ENCODE data around the gene ATP6V0B.

The ATP6V0B gene

GRCh38 chr1:44012404-44012803 lies 37.6 kb downstream of the ATP6V0B start:
- H3K27me3 ChIP-seq (ENCODE audit: control insufficient read depth in 3 of 3, insufficient read depth in 3 of 3, low read depth in 1 of 3, low read length in 3 of 3) = no peaks in the 10 kb centered on the region
- H4K91ac ChIP-seq (ENCODE audit: low read depth, low read length, poor library complexity) = no peak overlapping the region
- H3K4me1 ChIP-seq (ENCODE audit: control insufficient read depth in 2 of 2, insufficient read depth in 1 of 2, low read depth in 1 of 2, low read length in 2 of 2) = peaks cover 18 to 26% of the 10 kb centered on the region in 2 donors
- H2BK12ac ChIP-seq (ENCODE audit: low read length) = no peak overlapping the region
- no peak overlapping the region for H3K9ac ChIP-seq (ENCODE audit: low read depth, low read length, poor library complexity)
- H4K8ac ChIP-seq (ENCODE audit: low read depth, low read length) = no peak overlapping the region
- no CpG with 5 or more reads among the region's 2 CpGs for WGBS, 2 donors (ENCODE audit: extremely low coverage in 2 of 2, insufficient read length in 2 of 2, insufficient replicate concordance in 1 of 2)
- no peak overlapping the region for H3K23ac ChIP-seq (ENCODE audit: low read depth, low read length, poor library complexity)
- H2BK120ac ChIP-seq (ENCODE audit: low read depth, low read length) = no peak overlapping the region
- DNase-seq (ENCODE audit: low spot score) = no peak
- no peak overlapping the region for H3K27ac ChIP-seq (replicated peaks; ENCODE audit: low read length)
- no peak overlapping the region for H3K14ac ChIP-seq (ENCODE audit: low read length)
- H3K4ac ChIP-seq (ENCODE audit: low read length) = no peak overlapping the region
- no peak overlapping the region for H3K4me3 ChIP-seq (ENCODE audit: low read length in 2 of 2)
- no peak overlapping the region for H2BK5ac ChIP-seq (ENCODE audit: low read length)
- H2BK15ac ChIP-seq (ENCODE audit: low read length) = no peak overlapping the region
- H2AK5ac ChIP-seq (ENCODE audit: low read depth, low read length) = no peak overlapping the region
- peaks cover 5% of the 10 kb centered on the region for H3K79me1 ChIP-seq (ENCODE audit: low read depth, low read length)
- peaks cover 0 to 11% of the 10 kb centered on the region in 2 donors for H3K36me3 ChIP-seq (replicated peaks in 1 of 2; ENCODE audit: control insufficient read depth in 2 of 2, insufficient read depth in 2 of 2, low read length in 2 of 2)
- H2AFZ ChIP-seq (ENCODE audit: low read length) = no peak overlapping the region
- no peak overlapping the region for H3K4me2 ChIP-seq (ENCODE audit: insufficient read depth, low read length, poor library complexity, severe bottlenecking)
- H3K9me3 ChIP-seq (replicated peaks in 1 of 2; ENCODE audit: control insufficient read depth in 2 of 2, insufficient read depth in 1 of 2, low read depth in 1 of 2, low read length in 2 of 2) = no peaks in the 10 kb centered on the region
- no peak overlapping the region for H3K18ac ChIP-seq (ENCODE audit: low read length)

GRCh38 chr1:44012941-44013609 lies 38.3 kb downstream of the ATP6V0B start:
- Histone ChIP-seq H4K91ac (ENCODE audit: low read depth, low read length, poor library complexity) (no peak overlapping the region), H3K4me1 (ENCODE audit: control insufficient read depth in 2 of 2, insufficient read depth in 1 of 2, low read depth in 1 of 2, low read length in 2 of 2) (peaks cover 23 to 29% of the 10 kb centered on the region in 2 donors), H3K9me3 (replicated peaks in 1 of 2; ENCODE audit: control insufficient read depth in 2 of 2, insufficient read depth in 1 of 2, low read depth in 1 of 2, low read length in 2 of 2) (no peaks in the 10 kb centered on the region), H2BK120ac (ENCODE audit: low read depth, low read length) (no peak overlapping the region), H2AK5ac (ENCODE audit: low read depth, low read length) (no peak overlapping the region), H2BK15ac (ENCODE audit: low read length) (no peak overlapping the region), H3K79me1 (ENCODE audit: low read depth, low read length) (peaks cover 5% of the 10 kb centered on the region), H3K4me3 (ENCODE audit: low read length in 2 of 2) (no peak overlapping the region), H2AFZ (ENCODE audit: low read length) (no peak overlapping the region), H3K4ac (ENCODE audit: low read length) (no peak overlapping the region), H3K4me2 (ENCODE audit: insufficient read depth, low read length, poor library complexity, severe bottlenecking) (no peak overlapping the region), H4K8ac (ENCODE audit: low read depth, low read length) (no peak overlapping the region), H3K23ac (ENCODE audit: low read depth, low read length, poor library complexity) (no peak overlapping the region), H2BK12ac (ENCODE audit: low read length) (no peak overlapping the region), H3K27ac (replicated peaks; ENCODE audit: low read length) (no peak overlapping the region), H3K18ac (ENCODE audit: low read length) (peak overlapping the region; percentile 30), H3K14ac (ENCODE audit: low read length) (no peak overlapping the region), H3K27me3 (ENCODE audit: control insufficient read depth in 3 of 3, insufficient read depth in 3 of 3, low read depth in 1 of 3, low read length in 3 of 3) (no peaks in the 10 kb centered on the region), H3K36me3 (replicated peaks in 1 of 2; ENCODE audit: control insufficient read depth in 2 of 2, insufficient read depth in 2 of 2, low read length in 2 of 2) (peaks cover 0 to 12% of the 10 kb centered on the region in 2 donors), H2BK5ac (ENCODE audit: low read length) (no peak overlapping the region), H3K9ac (ENCODE audit: low read depth, low read length, poor library complexity) (no peak overlapping the region)
- WGBS, 2 donors (ENCODE audit: extremely low coverage in 2 of 2, insufficient read length in 2 of 2, insufficient replicate concordance in 1 of 2) = no CpG with 5 or more reads among the region's 13 CpGs
- no peak for DNase-seq (ENCODE audit: low spot score)

GRCh38 chr1:44013949-44014348 lies 39.2 kb downstream of the ATP6V0B start:
- Histone ChIP-seq H3K14ac (ENCODE audit: low read length) (no peak overlapping the region), H3K4me3 (ENCODE audit: low read length in 2 of 2) (peak overlapping the region in 1 of 2 donors; percentile 42), H3K4ac (ENCODE audit: low read length) (no peak overlapping the region), H2BK5ac (ENCODE audit: low read length) (no peak overlapping the region), H3K4me1 (ENCODE audit: control insufficient read depth in 2 of 2, insufficient read depth in 1 of 2, low read depth in 1 of 2, low read length in 2 of 2) (peaks cover 23 to 29% of the 10 kb centered on the region in 2 donors), H3K36me3 (replicated peaks in 1 of 2; ENCODE audit: control insufficient read depth in 2 of 2, insufficient read depth in 2 of 2, low read length in 2 of 2) (peaks cover 0 to 9% of the 10 kb centered on the region in 2 donors), H4K91ac (ENCODE audit: low read depth, low read length, poor library complexity) (no peak overlapping the region), H3K9me3 (replicated peaks in 1 of 2; ENCODE audit: control insufficient read depth in 2 of 2, insufficient read depth in 1 of 2, low read depth in 1 of 2, low read length in 2 of 2) (no peaks in the 10 kb centered on the region), H2AFZ (ENCODE audit: low read length) (no peak overlapping the region), H2AK5ac (ENCODE audit: low read depth, low read length) (no peak overlapping the region), H3K4me2 (ENCODE audit: insufficient read depth, low read length, poor library complexity, severe bottlenecking) (no peak overlapping the region), H3K18ac (ENCODE audit: low read length) (no peak overlapping the region), H2BK120ac (ENCODE audit: low read depth, low read length) (no peak overlapping the region), H4K8ac (ENCODE audit: low read depth, low read length) (no peak overlapping the region), H2BK12ac (ENCODE audit: low read length) (no peak overlapping the region), H3K79me1 (ENCODE audit: low read depth, low read length) (peaks cover 5% of the 10 kb centered on the region), H3K27ac (replicated peaks; ENCODE audit: low read length) (no peak overlapping the region), H3K27me3 (ENCODE audit: control insufficient read depth in 3 of 3, insufficient read depth in 3 of 3, low read depth in 1 of 3, low read length in 3 of 3) (no peaks in the 10 kb centered on the region), H3K9ac (ENCODE audit: low read depth, low read length, poor library complexity) (no peak overlapping the region), H2BK15ac (ENCODE audit: low read length) (no peak overlapping the region), H3K23ac (ENCODE audit: low read depth, low read length, poor library complexity) (no peak overlapping the region)
- no peak for DNase-seq (ENCODE audit: low spot score)
- no CpG with 5 or more reads among the region's 5 CpGs for WGBS, 2 donors (ENCODE audit: extremely low coverage in 2 of 2, insufficient read length in 2 of 2, insufficient replicate concordance in 1 of 2)

DNA sequence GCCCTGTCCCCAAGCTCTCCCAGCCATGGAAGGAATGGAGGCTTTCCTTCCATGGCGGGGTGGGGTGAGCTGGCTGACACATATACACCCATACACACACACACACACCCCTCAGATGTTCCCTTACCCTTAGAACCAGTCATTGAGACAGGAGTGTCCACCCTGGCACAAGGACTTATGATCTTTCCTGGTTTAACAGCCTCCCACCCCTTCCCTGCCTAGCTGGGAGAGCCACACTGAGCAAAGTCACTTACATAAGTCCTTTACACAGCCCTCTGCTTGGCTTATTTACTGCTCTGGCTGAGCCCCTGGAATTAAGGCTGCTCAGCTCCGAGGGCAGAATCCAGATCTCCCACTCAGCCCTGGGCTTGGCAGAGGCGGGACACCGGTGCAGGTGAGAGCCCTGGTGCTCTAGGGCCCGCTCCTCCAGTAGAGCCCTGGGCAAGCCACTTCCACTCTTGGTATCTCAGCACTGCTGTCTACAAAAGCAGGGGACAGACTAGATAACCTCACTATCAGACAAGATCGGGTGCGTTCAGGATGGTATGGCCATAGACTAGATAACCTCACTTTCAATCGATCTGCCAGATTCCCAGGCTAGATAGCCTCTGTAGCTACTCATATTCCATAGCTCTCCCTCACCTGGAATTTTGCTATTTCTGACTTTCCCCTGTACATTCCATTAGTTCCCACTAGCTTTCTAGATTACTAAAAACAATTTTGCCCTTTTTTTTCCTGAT lies 39.8 kb downstream of the ATP6V0B start:
- no CpG with 5 or more reads among the region's 8 CpGs for WGBS, 2 donors (ENCODE audit: extremely low coverage in 2 of 2, insufficient read length in 2 of 2, insufficient replicate concordance in 1 of 2)
- H2BK5ac ChIP-seq (ENCODE audit: low read length) = no peak overlapping the region
- peaks cover 0 to 9% of the 10 kb centered on the region in 2 donors for H3K36me3 ChIP-seq (replicated peaks in 1 of 2; ENCODE audit: control insufficient read depth in 2 of 2, insufficient read depth in 2 of 2, low read length in 2 of 2)
- peak overlapping the region in 1 of 2 donors; percentile 42 for H3K4me3 ChIP-seq (ENCODE audit: low read length in 2 of 2)
- H3K9ac ChIP-seq (ENCODE audit: low read depth, low read length, poor library complexity) = peak overlapping the region; percentile 25
- H3K23ac ChIP-seq (ENCODE audit: low read depth, low read length, poor library complexity) = no peak overlapping the region
- no peak overlapping the region for H3K4me2 ChIP-seq (ENCODE audit: insufficient read depth, low read length, poor library complexity, severe bottlenecking)
- no peak for DNase-seq (ENCODE audit: low spot score)
- H3K79me1 ChIP-seq (ENCODE audit: low read depth, low read length) = peaks cover 5% of the 10 kb centered on the region
- no peak overlapping the region for H3K27ac ChIP-seq (replicated peaks; ENCODE audit: low read length)
- no peak overlapping the region for H2AK5ac ChIP-seq (ENCODE audit: low read depth, low read length)
- H3K4me1 ChIP-seq (ENCODE audit: control insufficient read depth in 2 of 2, insufficient read depth in 1 of 2, low read depth in 1 of 2, low read length in 2 of 2) = peaks cover 27 to 32% of the 10 kb centered on the region in 2 donors
- H3K4ac ChIP-seq (ENCODE audit: low read length) = no peak overlapping the region
- H2BK120ac ChIP-seq (ENCODE audit: low read depth, low read length) = no peak overlapping the region
- H2AFZ ChIP-seq (ENCODE audit: low read length) = peak overlapping the region; percentile 26
- no peak overlapping the region for H4K91ac ChIP-seq (ENCODE audit: low read depth, low read length, poor library complexity)
- no peak overlapping the region for H2BK12ac ChIP-seq (ENCODE audit: low read length)
- no peaks in the 10 kb centered on the region for H3K9me3 ChIP-seq (replicated peaks in 1 of 2; ENCODE audit: control insufficient read depth in 2 of 2, insufficient read depth in 1 of 2, low read depth in 1 of 2, low read length in 2 of 2)
- H3K14ac ChIP-seq (ENCODE audit: low read length) = no peak overlapping the region
- H3K27me3 ChIP-seq (ENCODE audit: control insufficient read depth in 3 of 3, insufficient read depth in 3 of 3, low read depth in 1 of 3, low read length in 3 of 3) = no peaks in the 10 kb centered on the region
- H3K18ac ChIP-seq (ENCODE audit: low read length) = peak overlapping the region; percentile 67
- no peak overlapping the region for H2BK15ac ChIP-seq (ENCODE audit: low read length)
- H4K8ac ChIP-seq (ENCODE audit: low read depth, low read length) = no peak overlapping the region

All from neuronal stem cell (in vitro differentiated cells).